ENCODE results near the gene CNGB1.

Gene CNGB1

GRCh38 chr16:57991551-57992059 lies 20.7 kb upstream of the CNGB1 start:
- Histone ChIP-seq H3K36me3 (ENCODE audit: control insufficient read depth in 5 of 5, insufficient read depth in 5 of 5, low read length in 5 of 5) (peaks cover 0 to 30% (median 19%) of the 10 kb centered on the region in 5 donors), H3K27ac (ENCODE audit: low read depth, low read length) (no peak overlapping the region), H3K4me1 (ENCODE audit: control insufficient read depth in 5 of 5, insufficient read depth in 5 of 5, low read length in 5 of 5) (peaks cover 0 to 12% (median 6%) of the 10 kb centered on the region in 5 donors), H3K27me3 (ENCODE audit: control insufficient read depth in 5 of 5, insufficient read depth in 4 of 5, low read length in 5 of 5) (no peaks in the 10 kb centered on the region), H3K9me3 (ENCODE audit: control insufficient read depth in 5 of 5, low read length in 5 of 5) (no peaks in the 10 kb centered on the region), H3K4me3 (ENCODE audit: low read depth in 1 of 5, low read length in 5 of 5) (no peak overlapping the region), H3K9ac (ENCODE audit: low read length in 5 of 5) (no peak overlapping the region)

- Histone ChIP-seq H3K27ac (ENCODE audit: low read depth, low read length) (no peak overlapping the region), H3K4me1 (ENCODE audit: control insufficient read depth in 5 of 5, insufficient read depth in 5 of 5, low read length in 5 of 5) (peaks cover 0 to 15% (median 14%) of the 10 kb centered on the region in 5 donors), H3K9ac (ENCODE audit: low read length in 5 of 5) (no peak overlapping the region), H3K4me3 (ENCODE audit: low read depth in 1 of 5, low read length in 5 of 5) (no peak overlapping the region), H3K27me3 (ENCODE audit: control insufficient read depth in 5 of 5, insufficient read depth in 4 of 5, low read length in 5 of 5) (peaks cover 0 to 7% (median 3%) of the 10 kb centered on the region in 5 donors), H3K36me3 (ENCODE audit: control insufficient read depth in 5 of 5, insufficient read depth in 5 of 5, low read length in 5 of 5) (peaks cover 0 to 12% (median 3%) of the 10 kb centered on the region in 5 donors), H3K9me3 (ENCODE audit: control insufficient read depth in 5 of 5, low read length in 5 of 5) (no peaks in the 10 kb centered on the region)
Measured at GRCh38 chr16:57988929-57989328, 18.0 kb upstream of the CNGB1 start.

DNA sequence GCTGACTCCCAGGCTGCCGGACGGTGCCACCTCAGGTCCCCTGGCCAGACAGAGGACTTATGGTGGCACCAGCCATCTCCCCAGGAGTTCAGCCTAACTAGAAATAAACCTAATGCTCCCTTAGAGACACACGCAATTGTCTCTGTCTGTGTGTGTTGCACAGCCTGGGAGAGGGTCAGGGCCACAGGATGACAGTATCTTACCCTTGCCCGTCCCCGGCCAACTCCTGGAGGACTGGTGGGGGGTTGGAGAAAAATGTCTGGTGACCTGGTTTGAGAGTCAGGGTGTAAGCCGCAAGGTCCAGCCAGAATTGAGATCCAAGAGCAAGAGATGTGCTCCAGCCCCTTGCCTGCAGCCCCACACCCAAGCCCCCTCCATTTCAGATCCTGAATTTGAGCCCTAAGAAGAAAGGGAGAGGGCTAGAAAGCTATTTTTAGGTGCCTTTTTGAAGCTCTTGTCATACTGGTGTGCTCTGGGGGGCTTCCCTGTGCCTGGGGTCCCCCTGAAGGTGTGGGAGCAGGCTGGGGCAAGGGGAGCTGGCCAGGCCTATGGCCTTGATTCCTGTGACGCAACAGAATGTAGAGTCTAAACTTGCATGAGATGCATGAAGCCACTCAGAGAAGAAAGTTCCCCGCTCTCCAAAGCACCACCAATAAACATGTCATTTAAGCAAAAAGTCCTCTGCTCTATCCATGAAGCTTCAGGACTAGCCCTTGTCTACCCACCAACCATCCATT lies 16.7 kb upstream of the CNGB1 start:
- Histone ChIP-seq H3K36me3 (ENCODE audit: control insufficient read depth in 5 of 5, insufficient read depth in 5 of 5, low read length in 5 of 5) (no peaks in the 10 kb centered on the region), H3K4me3 (ENCODE audit: low read depth in 1 of 5, low read length in 5 of 5) (no peak overlapping the region), H3K27ac (ENCODE audit: low read depth, low read length) (no peak overlapping the region), H3K9ac (ENCODE audit: low read length in 5 of 5) (no peak overlapping the region), H3K27me3 (ENCODE audit: control insufficient read depth in 5 of 5, insufficient read depth in 4 of 5, low read length in 5 of 5) (peaks cover 0 to 7% (median 3%) of the 10 kb centered on the region in 5 donors), H3K4me1 (ENCODE audit: control insufficient read depth in 5 of 5, insufficient read depth in 5 of 5, low read length in 5 of 5) (peaks cover 0 to 15% (median 14%) of the 10 kb centered on the region in 5 donors), H3K9me3 (ENCODE audit: control insufficient read depth in 5 of 5, low read length in 5 of 5) (no peaks in the 10 kb centered on the region)

GRCh38 chr16:57986196-57986595 lies 15.3 kb upstream of the CNGB1 start:
- H3K9ac ChIP-seq (ENCODE audit: low read length in 5 of 5): no peak overlapping the region
- H3K27me3 ChIP-seq (ENCODE audit: control insufficient read depth in 5 of 5, insufficient read depth in 4 of 5, low read length in 5 of 5): peaks cover 0 to 10% (median 6%) of the 10 kb centered on the region in 5 donors
- H3K27ac ChIP-seq (ENCODE audit: low read depth, low read length): no peak overlapping the region
- H3K4me1 ChIP-seq (ENCODE audit: control insufficient read depth in 5 of 5, insufficient read depth in 5 of 5, low read length in 5 of 5): peaks cover 0 to 15% (median 14%) of the 10 kb centered on the region in 5 donors
- no peaks in the 10 kb centered on the region for H3K9me3 ChIP-seq (ENCODE audit: control insufficient read depth in 5 of 5, low read length in 5 of 5)
- H3K36me3 ChIP-seq (ENCODE audit: control insufficient read depth in 5 of 5, insufficient read depth in 5 of 5, low read length in 5 of 5): no peaks in the 10 kb centered on the region
- H3K4me3 ChIP-seq (ENCODE audit: low read depth in 1 of 5, low read length in 5 of 5): no peak overlapping the region

- Histone ChIP-seq H3K4me3 (ENCODE audit: low read depth in 1 of 5, low read length in 5 of 5) (peak overlapping the region in 4 of 5 donors; percentile 62 to 71 (median 66)), H3K9ac (ENCODE audit: low read length in 5 of 5) (peak overlapping the region in 2 of 5 donors; percentile 48 to 62), H3K27ac (ENCODE audit: low read depth, low read length) (no peak overlapping the region)
Measured at GRCh38 chr16:57985204-57986181, 14.6 kb upstream of the CNGB1 start.

DNA sequence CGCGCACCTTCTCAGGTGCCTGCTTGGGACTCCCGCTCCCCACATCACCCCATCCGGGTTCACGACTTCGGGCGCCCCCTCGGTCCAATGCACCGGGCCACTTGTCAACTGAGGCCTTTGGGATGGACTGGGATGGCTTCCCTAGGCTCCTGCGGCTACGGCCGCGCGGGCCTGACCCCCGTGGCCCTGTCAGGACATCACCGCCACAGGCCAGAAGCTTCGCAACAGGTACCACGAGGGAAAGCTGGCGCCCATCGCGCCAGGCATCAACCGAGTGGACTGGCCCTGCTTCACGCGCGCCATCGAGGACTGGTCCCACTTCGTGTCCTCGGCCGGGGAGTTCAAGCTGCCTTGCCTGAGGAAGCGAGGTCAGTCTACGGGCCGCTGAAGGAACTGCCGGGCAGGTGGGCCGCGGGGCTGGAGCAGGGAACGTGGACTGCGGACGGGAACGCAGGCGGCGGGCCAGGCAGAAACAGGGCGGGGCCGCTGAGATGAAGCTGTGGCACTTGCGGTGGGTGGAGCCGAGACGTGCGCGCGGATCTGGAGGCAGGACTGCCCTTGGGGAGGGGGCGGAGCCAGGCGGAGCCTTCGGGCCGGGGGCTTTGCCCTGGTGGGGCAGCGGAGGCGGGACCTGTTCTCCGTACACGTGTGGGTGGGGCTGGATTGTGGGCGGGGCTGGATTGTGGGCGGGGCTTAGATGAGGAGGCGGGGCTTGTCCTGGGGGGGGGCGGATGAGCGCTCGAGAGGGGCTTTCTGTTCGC lies 13.7 kb upstream of the CNGB1 start:
- no peaks in the 10 kb centered on the region for H3K9me3 ChIP-seq (ENCODE audit: control insufficient read depth in 5 of 5, low read length in 5 of 5)
- H3K27me3 ChIP-seq (ENCODE audit: control insufficient read depth in 5 of 5, insufficient read depth in 4 of 5, low read length in 5 of 5): peaks cover 0 to 10% (median 9%) of the 10 kb centered on the region in 5 donors
- H3K36me3 ChIP-seq (ENCODE audit: control insufficient read depth in 5 of 5, insufficient read depth in 5 of 5, low read length in 5 of 5): no peaks in the 10 kb centered on the region
- peak overlapping the region in 3 of 5 donors; percentile 26 to 64 (median 37) for H3K9ac ChIP-seq (ENCODE audit: low read length in 5 of 5)
- no peak overlapping the region for H3K27ac ChIP-seq (ENCODE audit: low read depth, low read length)
- peaks cover 0 to 15% (median 14%) of the 10 kb centered on the region in 5 donors for H3K4me1 ChIP-seq (ENCODE audit: control insufficient read depth in 5 of 5, insufficient read depth in 5 of 5, low read length in 5 of 5)
- H3K4me3 ChIP-seq (ENCODE audit: low read depth in 1 of 5, low read length in 5 of 5): peak overlapping the region in 4 of 5 donors; percentile 62 to 71 (median 66)

More at GRCh38 chr16:57985204-57986181, 14.6 kb upstream of the CNGB1 start:
- Histone ChIP-seq H3K36me3 (ENCODE audit: control insufficient read depth in 5 of 5, insufficient read depth in 5 of 5, low read length in 5 of 5) (no peaks in the 10 kb centered on the region), H3K9me3 (ENCODE audit: control insufficient read depth in 5 of 5, low read length in 5 of 5) (no peaks in the 10 kb centered on the region), H3K27me3 (ENCODE audit: control insufficient read depth in 5 of 5, insufficient read depth in 4 of 5, low read length in 5 of 5) (peaks cover 0 to 10% (median 9%) of the 10 kb centered on the region in 5 donors), H3K4me1 (ENCODE audit: control insufficient read depth in 5 of 5, insufficient read depth in 5 of 5, low read length in 5 of 5) (peaks cover 0 to 15% (median 14%) of the 10 kb centered on the region in 5 donors)

GRCh38 chr16:57982385-57982784 lies 11.5 kb upstream of the CNGB1 start:
- Histone ChIP-seq H3K9me3 (ENCODE audit: control insufficient read depth in 5 of 5, low read length in 5 of 5) (no peaks in the 10 kb centered on the region), H3K27me3 (ENCODE audit: control insufficient read depth in 5 of 5, insufficient read depth in 4 of 5, low read length in 5 of 5) (peaks cover 0 to 11% (median 10%) of the 10 kb centered on the region in 5 donors), H3K27ac (ENCODE audit: low read depth, low read length) (no peak overlapping the region), H3K4me3 (ENCODE audit: low read depth in 1 of 5, low read length in 5 of 5) (no peak overlapping the region), H3K9ac (ENCODE audit: low read length in 5 of 5) (no peak overlapping the region), H3K36me3 (ENCODE audit: control insufficient read depth in 5 of 5, insufficient read depth in 5 of 5, low read length in 5 of 5) (no peaks in the 10 kb centered on the region), H3K4me1 (ENCODE audit: control insufficient read depth in 5 of 5, insufficient read depth in 5 of 5, low read length in 5 of 5) (peaks cover 0 to 15% (median 14%) of the 10 kb centered on the region in 5 donors)

- H3K27me3 ChIP-seq (ENCODE audit: control insufficient read depth in 5 of 5, insufficient read depth in 4 of 5, low read length in 5 of 5): peaks cover 0 to 11% (median 10%) of the 10 kb centered on the region in 5 donors
- H3K36me3 ChIP-seq (ENCODE audit: control insufficient read depth in 5 of 5, insufficient read depth in 5 of 5, low read length in 5 of 5): no peaks in the 10 kb centered on the region
- H3K9me3 ChIP-seq (ENCODE audit: control insufficient read depth in 5 of 5, low read length in 5 of 5): no peaks in the 10 kb centered on the region
- H3K27ac ChIP-seq (ENCODE audit: low read depth, low read length): no peak overlapping the region
- H3K4me3 ChIP-seq (ENCODE audit: low read depth in 1 of 5, low read length in 5 of 5): no peak overlapping the region
- H3K9ac ChIP-seq (ENCODE audit: low read length in 5 of 5): no peak overlapping the region
- H3K4me1 ChIP-seq (ENCODE audit: control insufficient read depth in 5 of 5, insufficient read depth in 5 of 5, low read length in 5 of 5): peaks cover 0 to 15% (median 14%) of the 10 kb centered on the region in 5 donors
Measured at GRCh38 chr16:57981636-57982035, 10.7 kb upstream of the CNGB1 start.

GRCh38 chr16:57979006-57979585 lies 8.2 kb upstream of the CNGB1 start:
- Histone ChIP-seq H3K4me3 (ENCODE audit: low read depth in 1 of 5, low read length in 5 of 5) (no peak overlapping the region), H3K27ac (ENCODE audit: low read depth, low read length) (no peak overlapping the region), H3K9me3 (ENCODE audit: control insufficient read depth in 5 of 5, low read length in 5 of 5) (no peaks in the 10 kb centered on the region), H3K4me1 (ENCODE audit: control insufficient read depth in 5 of 5, insufficient read depth in 5 of 5, low read length in 5 of 5) (peaks cover 0 to under 1% (median 0%) of the 10 kb centered on the region in 5 donors), H3K36me3 (ENCODE audit: control insufficient read depth in 5 of 5, insufficient read depth in 5 of 5, low read length in 5 of 5) (no peaks in the 10 kb centered on the region), H3K27me3 (ENCODE audit: control insufficient read depth in 5 of 5, insufficient read depth in 4 of 5, low read length in 5 of 5) (peaks cover 0 to 9% (median 7%) of the 10 kb centered on the region in 5 donors), H3K9ac (ENCODE audit: low read length in 5 of 5) (no peak overlapping the region)

All from subcutaneous abdominal adipose tissue (tissue), 5 donors.